ENCODE results near the gene SKOR1. TPM values are rescaled to one million over a fixed set of nuclear protein-coding genes. Genes with fewer than 3 reads are reported as not detected.

SKOR1 gene
- total RNA-seq, 1 experiment from 2014 or later = 0.81 TPM

DNA sequence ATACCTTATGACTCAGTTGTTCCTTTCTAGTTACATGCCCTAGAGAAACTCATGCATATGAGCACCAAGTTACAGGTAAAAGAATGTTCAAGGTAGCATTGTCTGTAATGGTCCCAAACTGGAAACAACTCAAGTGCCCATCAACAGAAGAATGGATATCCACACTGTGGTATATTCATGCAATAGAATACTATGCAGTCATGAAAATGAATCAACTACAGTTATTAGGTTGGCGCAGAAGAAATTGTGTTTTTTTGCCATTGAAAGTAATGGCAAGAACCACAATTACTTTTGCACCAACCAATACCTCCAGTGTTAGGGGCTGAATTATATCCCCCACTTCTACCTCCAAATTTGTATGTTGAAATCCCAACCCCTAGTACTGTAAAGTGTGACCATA, 24.2 kb downstream of the SKOR1 start:
- H3K4me1 ChIP-seq (ENCODE audit: control insufficient read depth in 1 of 2, insufficient read depth in 2 of 2, low read length in 2 of 2) = peaks cover 14 to 22% of the 10 kb centered on the region in 2 experiments
- DNase-seq (ENCODE audit: low read depth, low spot score) (no peak), ATAC-seq (no peak)
- no peak overlapping the region for H3K4me3 ChIP-seq (replicated peaks in 1 of 2; ENCODE audit: low read depth in 1 of 2, low read length in 2 of 2)
- H3K36me3 ChIP-seq (ENCODE audit: control insufficient read depth in 1 of 2, insufficient read depth in 2 of 2, low read length in 2 of 2) = no peaks in the 10 kb centered on the region
- intact Hi-C loops (cut with micrococcal nuclease) = no loop called here
- H3K4me2 ChIP-seq (ENCODE audit: low read length) = no peak overlapping the region
- H2AFZ ChIP-seq (ENCODE audit: low read depth, low read length, poor library complexity, severe bottlenecking) = no peak overlapping the region
- no peak overlapping the region for H3K9ac ChIP-seq (ENCODE audit: low read length)
- no peaks in the 10 kb centered on the region for H4K20me1 ChIP-seq (ENCODE audit: insufficient read depth)
- no peaks in the 10 kb centered on the region for H3K27me3 ChIP-seq (ENCODE audit: insufficient read depth, low read length)
- H3K27ac ChIP-seq (ENCODE audit: low read depth, low read length) = no peak overlapping the region
- ChIA-PET POLR2A (no interaction called here), CTCF (no interaction called here), RAD21 (ENCODE audit: low non-redundant PET in 1 of 2, low total read pairs in 2 of 2, uncharacterized antibody in 2 of 2, unreplicated experiment in 2 of 2) (no interaction called here)
- no peaks in the 10 kb centered on the region for H3K9me3 ChIP-seq (ENCODE audit: control insufficient read depth in 1 of 2, insufficient read depth in 1 of 2, low read depth in 1 of 2, low read length in 2 of 2)
- TF ChIP-seq EGR1 (IDR thresholded peaks at IDR 0.05; ENCODE audit: low read depth) = no peak
- TF ChIP-seq, protein P1, sequence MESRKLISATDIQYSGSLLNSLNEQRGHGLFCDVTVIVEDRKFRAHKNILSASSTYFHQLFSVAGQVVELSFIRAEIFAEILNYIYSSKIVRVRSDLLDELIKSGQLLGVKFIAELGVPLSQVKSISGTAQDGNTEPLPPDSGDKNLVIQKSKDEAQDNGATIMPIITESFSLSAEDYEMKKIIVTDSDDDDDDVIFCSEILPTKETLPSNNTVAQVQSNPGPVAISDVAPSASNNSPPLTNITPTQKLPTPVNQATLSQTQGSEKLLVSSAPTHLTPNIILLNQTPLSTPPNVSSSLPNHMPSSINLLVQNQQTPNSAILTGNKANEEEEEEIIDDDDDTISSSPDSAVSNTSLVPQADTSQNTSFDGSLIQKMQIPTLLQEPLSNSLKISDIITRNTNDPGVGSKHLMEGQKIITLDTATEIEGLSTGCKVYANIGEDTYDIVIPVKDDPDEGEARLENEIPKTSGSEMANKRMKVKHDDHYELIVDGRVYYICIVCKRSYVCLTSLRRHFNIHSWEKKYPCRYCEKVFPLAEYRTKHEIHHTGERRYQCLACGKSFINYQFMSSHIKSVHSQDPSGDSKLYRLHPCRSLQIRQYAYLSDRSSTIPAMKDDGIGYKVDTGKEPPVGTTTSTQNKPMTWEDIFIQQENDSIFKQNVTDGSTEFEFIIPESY (IDR thresholded peaks at IDR 0.05; ENCODE audit: extremely low read depth, insufficient replicate concordance, low read length) = no peak
- TF ChIP-seq ZFX (IDR thresholded peaks at IDR 0.05) = no peak
- TF ChIP-seq CTCF (IDR thresholded peaks at IDR 0.05 in 2 of 3, conservative IDR thresholded peaks at IDR 0.05 in 1 of 3; ENCODE audit: borderline replicate concordance in 1 of 3, insufficient read depth in 1 of 3, low read depth in 2 of 3, low read length in 2 of 3) = no peak
- no peak for TF ChIP-seq SRF (IDR thresholded peaks at IDR 0.05; ENCODE audit: low read depth)
- H3K79me2 ChIP-seq (ENCODE audit: insufficient read depth, low read length) = no peaks in the 10 kb centered on the region
- BruUV-seq (replicated peaks) = no TSS peak
- H3K9me2 ChIP-seq (ENCODE audit: insufficient read depth) = no peaks in the 10 kb centered on the region

All from HCT116 (cell line).